Astrocyte of the cerebellum (primary cell): ENCODE data around the gene CAPN8.

Source experiments
- DNase-seq: peaks from one replicate; pipeline ENCODE4 v3.0.0-alpha.2; 2011; ENCODE audit warnings: low read depth
- H3K4me3 ChIP-seq: 2 replicates; pipeline ENCODE4 v1.5.1; 2011; ENCODE audit warnings: mild to moderate bottlenecking, low read depth, low read length, moderate library complexity
- CTCF ChIP-seq: IDR thresholded peaks from 2 replicates; pipeline ENCODE4 v1.5.1; 2012; ENCODE audit warnings: low read length, low read depth, moderate library complexity, mild to moderate bottlenecking; ENCODE audit errors: missing control alignments
- in situ Hi-C: cut with HindIII; loops from 2 replicates; pipeline ENCODE4 v1.10.0; 2017; ENCODE audit warnings: low sequenced_read_pairs

Gene CAPN8

GRCh38 chr1:223540485-223541106 lies 124.9 kb downstream of the CAPN8 start:
- no peak for DNase-seq
- no peak overlapping the region for H3K4me3 ChIP-seq
- TF ChIP-seq CTCF: no peak
- in situ Hi-C loops: no loop called here

GRCh38 chr1:223539750-223540149 lies 125.8 kb downstream of the CAPN8 start:
- in situ Hi-C loops: no loop called here
- no peak overlapping the region for H3K4me3 ChIP-seq

GRCh38 chr1:223538981-223539380 lies 126.5 kb downstream of the CAPN8 start:
- no peak overlapping the region for H3K4me3 ChIP-seq
- in situ Hi-C loops: no loop called here
- no peak for DNase-seq
- TF ChIP-seq CTCF: no peak

More at GRCh38 chr1:223539750-223540149, 125.8 kb downstream of the CAPN8 start:
- no peak for DNase-seq
- no peak for TF ChIP-seq CTCF

GRCh38 chr1:223535319-223535718 lies 130.2 kb downstream of the CAPN8 start:
- in situ Hi-C loops: no loop called here
- no peak overlapping the region for H3K4me3 ChIP-seq
- TF ChIP-seq CTCF: no peak
- no peak for DNase-seq

GRCh38 chr1:223534677-223535076 lies 130.8 kb downstream of the CAPN8 start:
- in situ Hi-C loops: no loop called here
- TF ChIP-seq CTCF: no peak
- no peak overlapping the region for H3K4me3 ChIP-seq
- no peak for DNase-seq

- no peak for TF ChIP-seq CTCF
- no peak for DNase-seq
- in situ Hi-C loops: no loop called here
- no peak overlapping the region for H3K4me3 ChIP-seq
Measured at GRCh38 chr1:223533708-223534107, 131.8 kb downstream of the CAPN8 start.
